Activated naive CD8-positive, alpha-beta T cell treated with anti-CD3 and anti-CD28 coated beads, Interleukin-2, amount 10 ng/mL, durations not matched to agents 7 days and 5 days (primary cell): ENCODE data around the gene WDCP. TPM values are rescaled to one million over a fixed set of nuclear protein-coding genes. Genes with fewer than 3 reads are reported as not detected.
"Not testable (repeated sequence)": the region's sequence is repeated elsewhere in the genome, so short reads cannot be mapped to it uniquely, and the experiment has no call there.

Experiments
- ATAC-seq: fragments of 150-1000 bp; cut with Tn5 transposase; one replicate; pipeline ENCODE4 v1.10.0; 2021; ENCODE audit warnings: low read depth, moderate library complexity
- POLR2A ChIA-PET: fragments of 350-600 bp; sonication (Branson Sonifier 250); formaldehyde crosslinking; loops from one replicate; lab custom pipeline; 2021; ENCODE audit warnings: antibody characterized with exemption; lab: Charles Lee
- DNase-seq: peaks from one replicate; pipeline ENCODE4 v3.0.0; 2021
- H3K27ac Mint-ChIP-seq: one replicate; pipeline ENCODE4 v1.8.0; 2022; ENCODE audit warnings: mild to moderate bottlenecking, mixed read lengths
- H3K27me3 Mint-ChIP-seq: one replicate; pipeline ENCODE4 v1.8.0; 2022; ENCODE audit warnings: mild to moderate bottlenecking, moderate library complexity, mixed read lengths
- H3K36me3 Mint-ChIP-seq: one replicate; pipeline ENCODE4 v1.8.0; 2021; ENCODE audit warnings: mild to moderate bottlenecking, mixed read lengths
- H3K4me1 Mint-ChIP-seq: one replicate; pipeline ENCODE4 v1.8.0; 2021; ENCODE audit warnings: mixed read lengths
- H3K4me3 Mint-ChIP-seq: one replicate; pipeline ENCODE4 v1.8.0; 2022; ENCODE audit warnings: mild to moderate bottlenecking, moderate library complexity, mixed read lengths
- H3K9me3 Mint-ChIP-seq: one replicate; pipeline ENCODE4 v1.8.0; 2021; ENCODE audit warnings: mixed read lengths
- total RNA-seq, 2 experiments: library from RNA; stranded (reverse); gene quantifications; one replicate each; pipeline ENCODE4 v1.2.3, GENCODE V29; 2021

Gene WDCP
- total RNA-seq, 2 experiments from 2014 or later: 15.6 to 19.4 TPM

GRCh38 chr2:24015562-24016375 lies 31.4 kb downstream of the WDCP start:
- no peak for ATAC-seq
- H3K27ac Mint-ChIP-seq: no peak overlapping the region
- no peak overlapping the region for H3K4me3 Mint-ChIP-seq
- POLR2A ChIA-PET: no interaction called here
- no peak for DNase-seq
- H3K4me1 Mint-ChIP-seq: peaks cover 6% of the 10 kb centered on the region
- H3K36me3 Mint-ChIP-seq: no peaks in the 10 kb centered on the region
- H3K9me3 Mint-ChIP-seq: no peaks in the 10 kb centered on the region
- peaks cover 19% of the 10 kb centered on the region for H3K27me3 Mint-ChIP-seq

DNA sequence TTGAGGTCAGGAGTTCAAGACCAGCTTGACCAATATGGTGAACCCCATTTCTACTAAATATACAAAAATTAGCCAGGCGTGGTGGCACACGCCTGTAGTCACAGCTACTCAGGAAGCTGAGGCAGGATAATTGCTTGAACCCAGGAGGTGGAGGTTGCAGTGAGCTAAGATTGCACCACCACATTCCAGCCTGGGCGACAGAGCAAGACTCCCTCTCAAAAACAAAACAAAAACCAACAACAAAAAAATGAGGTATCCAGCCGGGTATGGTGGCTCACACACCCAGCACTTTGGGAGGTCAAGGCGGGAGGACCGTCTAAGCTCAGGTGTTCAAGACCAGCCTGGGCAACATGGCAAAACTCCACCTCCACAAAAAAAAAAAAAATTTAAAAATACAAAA lies 32.3 kb downstream of the WDCP start:
- H3K27ac Mint-ChIP-seq, POLR2A ChIA-PET, DNase-seq, ATAC-seq, H3K4me3 Mint-ChIP-seq, H3K9me3 Mint-ChIP-seq, H3K36me3 Mint-ChIP-seq, H3K4me1 Mint-ChIP-seq: not testable (repeated sequence)
- H3K27me3 Mint-ChIP-seq: peaks cover 21% of the 10 kb centered on the region

DNA sequence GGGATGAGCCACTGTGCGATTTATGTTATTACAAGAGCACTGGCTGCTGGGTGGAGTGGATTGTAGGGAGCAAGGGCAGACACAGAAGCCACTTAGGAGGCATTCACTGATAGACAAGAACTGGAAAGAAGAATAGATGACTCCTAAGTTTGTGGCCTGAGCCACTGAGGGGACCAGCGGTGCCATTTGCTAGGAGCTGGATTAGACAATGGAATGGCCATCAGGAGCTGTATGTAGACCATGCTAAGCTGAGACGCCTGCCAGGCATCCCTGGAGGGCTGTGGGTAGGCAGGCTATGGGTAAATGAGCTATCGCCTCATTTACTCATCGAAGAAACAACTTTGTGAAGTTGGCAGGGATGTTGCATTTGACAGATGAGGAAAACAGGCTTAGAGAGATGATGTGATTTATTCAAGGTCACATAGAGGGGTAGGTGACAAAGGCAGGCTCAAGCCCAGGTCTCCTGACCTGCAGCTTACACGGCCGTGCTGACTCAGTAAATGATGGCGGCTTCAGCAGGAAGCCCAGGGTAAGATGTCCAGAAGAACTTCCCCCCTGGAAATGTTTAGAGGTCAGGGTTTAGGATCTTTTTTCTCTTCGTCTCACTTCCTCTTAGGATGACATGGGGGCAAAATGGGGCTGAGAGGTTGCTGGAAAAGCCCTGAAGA lies 34.5 kb downstream of the WDCP start:
- H3K27ac Mint-ChIP-seq: no peak overlapping the region

GRCh38 chr2:24011250-24012104 lies 35.7 kb downstream of the WDCP start:
- Mint-ChIP-seq H3K9me3 (no peaks in the 10 kb centered on the region), H3K27me3 (peaks cover 38% of the 10 kb centered on the region), H3K27ac (no peak overlapping the region), H3K4me1 (peaks cover 6% of the 10 kb centered on the region), H3K36me3 (no peaks in the 10 kb centered on the region), H3K4me3 (no peak overlapping the region)
- DNase-seq (no peak), ATAC-seq (no peak)
- POLR2A ChIA-PET: no interaction called here

More for the DNA sequence above, 34.5 kb downstream of the WDCP start:
- Mint-ChIP-seq H3K4me3 (no peak overlapping the region), H3K36me3 (no peaks in the 10 kb centered on the region), H3K4me1 (peaks cover 6% of the 10 kb centered on the region), H3K9me3 (no peaks in the 10 kb centered on the region), H3K27me3 (peaks cover 36% of the 10 kb centered on the region)
- ATAC-seq: no peak
- POLR2A ChIA-PET: no interaction called here
- DNase-seq: no peak

DNA sequence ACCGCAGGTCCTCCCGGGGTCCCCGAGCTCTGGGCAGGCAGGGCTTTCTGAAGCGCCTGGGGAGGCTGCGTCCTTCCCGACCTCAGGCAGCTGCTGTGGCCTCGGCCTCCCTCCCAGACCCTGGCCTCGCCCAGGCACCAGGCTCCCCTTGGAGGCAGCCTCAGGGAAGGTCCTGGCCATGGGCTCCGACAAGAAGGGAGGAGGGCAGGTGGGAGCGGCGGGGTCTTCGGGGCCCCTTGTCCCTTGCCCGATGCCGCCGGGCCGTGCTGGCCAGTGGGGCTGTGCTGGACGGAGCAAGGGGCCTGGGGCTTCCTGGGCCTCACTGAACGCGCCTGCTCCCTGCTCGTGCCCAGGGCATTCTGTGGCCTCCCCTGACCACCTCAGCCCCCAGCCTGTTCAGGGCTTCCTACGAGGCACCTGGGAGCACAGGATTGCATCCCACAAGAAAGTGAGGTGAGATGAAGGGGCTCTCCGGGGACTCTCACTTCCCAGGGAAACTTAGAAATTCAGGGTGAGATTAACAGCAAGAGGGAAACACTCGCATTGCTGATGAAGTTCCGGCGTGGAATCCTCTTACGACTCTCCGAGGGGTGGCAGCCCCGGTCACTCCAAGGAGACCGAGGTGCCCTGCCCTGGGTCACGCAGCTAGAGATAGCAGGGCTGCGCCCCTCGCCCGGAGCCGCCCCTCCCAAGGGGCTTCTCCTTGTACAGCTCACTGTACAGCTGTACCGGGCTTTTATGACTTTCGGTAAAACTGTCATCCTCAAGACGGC lies 36.5 kb downstream of the WDCP start:
- POLR2A ChIA-PET: no interaction called here
- DNase-seq (no peak), ATAC-seq (peak; percentile 25)
- H3K27ac Mint-ChIP-seq: no peak overlapping the region
- no peaks in the 10 kb centered on the region for H3K9me3 Mint-ChIP-seq
- peaks cover 38% of the 10 kb centered on the region for H3K27me3 Mint-ChIP-seq
- peaks cover 6% of the 10 kb centered on the region for H3K4me1 Mint-ChIP-seq
- H3K4me3 Mint-ChIP-seq: no peak overlapping the region
- no peaks in the 10 kb centered on the region for H3K36me3 Mint-ChIP-seq

DNA sequence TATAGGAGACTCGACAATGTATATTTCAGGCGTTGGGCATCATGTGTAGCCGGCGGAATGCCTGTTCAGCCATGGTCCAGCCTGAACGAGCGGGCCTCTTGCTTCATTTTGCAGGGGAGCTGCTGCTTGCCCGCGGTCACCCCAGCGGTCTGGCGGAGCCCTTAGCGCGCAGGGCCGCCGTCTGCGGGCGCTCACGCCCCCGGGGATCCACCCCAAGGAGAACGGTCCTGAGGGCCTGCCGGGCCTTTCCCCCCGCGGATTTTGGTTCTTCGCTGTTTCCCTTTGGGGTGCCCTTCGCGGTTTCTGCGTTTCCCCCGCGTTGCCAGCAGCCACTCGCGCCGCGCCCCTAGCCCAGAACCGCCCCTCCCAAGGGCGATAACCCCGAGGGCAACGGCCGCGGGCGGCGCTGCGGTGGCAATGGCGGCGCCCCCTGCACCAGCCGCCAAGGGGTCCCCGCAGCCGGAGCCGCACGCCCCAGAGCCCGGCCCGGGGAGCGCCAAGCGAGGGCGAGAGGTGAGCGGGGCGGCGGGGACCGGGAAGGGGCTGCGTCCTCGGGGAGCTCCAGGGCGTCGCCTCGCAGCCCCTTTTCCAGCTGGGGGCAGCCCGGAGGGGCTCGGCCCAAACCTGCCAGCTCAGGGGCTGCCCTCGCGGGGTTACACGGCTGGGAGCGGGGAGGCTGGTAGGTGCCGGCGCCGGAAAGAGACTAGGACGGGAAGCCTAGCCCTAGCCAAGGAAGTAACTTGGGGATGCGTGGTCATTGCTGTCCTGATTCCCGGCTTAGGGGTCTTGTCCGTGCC lies 37.3 kb downstream of the WDCP start, which contains the start of gene MFSD2B:
MFSD2B (plus strand) TSS at position 406 of the 797 bp plus-strand sequence; CDS start at position 418, 12 bp downstream.
- peaks cover 6% of the 10 kb centered on the region for H3K4me1 Mint-ChIP-seq
- H3K9me3 Mint-ChIP-seq: no peaks in the 10 kb centered on the region
- no peak within 1 kb of the TSS for H3K4me3 Mint-ChIP-seq
- POLR2A ChIA-PET: no interaction called here
- ATAC-seq: peak; percentile 53
- DNase-seq: no peak
- no peak within 1 kb of the TSS for H3K27ac Mint-ChIP-seq
- H3K27me3 Mint-ChIP-seq: peaks cover 38% of the 10 kb centered on the region
- H3K36me3 Mint-ChIP-seq: no peaks in the 10 kb centered on the region

DNA sequence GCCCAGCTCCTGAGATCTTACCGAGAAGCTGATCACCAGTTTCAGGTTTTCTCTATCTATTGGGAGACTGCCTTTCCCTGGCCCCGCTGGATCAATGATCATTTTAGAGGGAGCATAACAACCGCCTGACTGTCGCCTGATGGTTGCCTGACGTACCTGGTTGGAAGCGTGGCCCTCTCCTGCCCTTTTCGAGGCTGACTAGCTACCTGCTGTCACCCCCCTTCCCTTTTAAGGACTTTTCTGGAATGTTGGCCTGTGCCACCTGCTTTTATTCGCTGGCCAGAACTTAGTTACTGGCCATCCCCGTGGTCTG lies 37.9 kb downstream of the WDCP start:
- ATAC-seq: no peak
- POLR2A ChIA-PET: no interaction called here
- H3K4me1 Mint-ChIP-seq: peaks cover 6% of the 10 kb centered on the region
- H3K36me3 Mint-ChIP-seq: no peaks in the 10 kb centered on the region
- H3K27me3 Mint-ChIP-seq: peaks cover 38% of the 10 kb centered on the region
- H3K9me3 Mint-ChIP-seq: no peaks in the 10 kb centered on the region
- no peak overlapping the region for H3K4me3 Mint-ChIP-seq
- no peak overlapping the region for H3K27ac Mint-ChIP-seq
- no peak for DNase-seq

DNA sequence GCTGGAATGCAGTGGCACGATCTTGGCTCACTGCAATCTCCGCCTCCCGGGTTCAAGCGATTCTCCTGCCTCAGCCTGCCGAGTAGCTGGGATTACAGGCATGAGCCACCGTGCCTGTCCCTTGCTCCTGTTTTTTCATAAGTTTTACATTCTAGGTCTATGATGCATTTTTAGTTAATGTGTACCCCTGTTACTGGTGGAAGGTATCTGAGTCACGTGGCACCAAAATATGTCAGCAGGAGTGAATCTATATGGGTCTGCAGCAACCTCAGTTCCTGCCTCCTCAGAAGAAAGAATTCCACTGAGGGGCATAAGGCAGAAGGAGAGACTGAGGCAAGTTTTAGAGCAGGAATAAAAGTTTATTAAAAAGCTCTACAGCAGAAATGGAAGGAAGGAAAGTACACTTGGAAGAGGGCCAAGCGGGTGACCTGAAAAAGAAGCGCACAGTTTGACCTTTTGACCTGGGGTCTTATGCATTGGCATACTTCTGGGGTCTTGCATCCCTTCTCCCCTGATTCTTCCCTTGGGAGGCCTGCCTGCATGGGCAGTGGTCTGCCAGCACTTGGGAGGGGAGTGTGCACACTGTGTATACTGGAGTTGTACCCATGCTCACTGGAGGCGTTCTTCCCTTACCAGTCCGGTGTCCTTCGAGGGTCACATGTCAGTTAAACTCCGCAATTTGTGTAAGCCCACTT lies 38.4 kb downstream of the WDCP start:
- DNase-seq (no peak), ATAC-seq (no peak)
- Mint-ChIP-seq H3K9me3 (no peaks in the 10 kb centered on the region), H3K4me3 (no peak overlapping the region), H3K36me3 (no peaks in the 10 kb centered on the region), H3K27ac (no peak overlapping the region), H3K27me3 (peaks cover 38% of the 10 kb centered on the region), H3K4me1 (peaks cover 6% of the 10 kb centered on the region)
- POLR2A ChIA-PET: interaction anchor here (0.6 kb wide), 1 partner anchor 116 kb away, joined by 3 read pairs; no protein-coding TSS in a partner anchor

- Mint-ChIP-seq H3K27ac (no peak overlapping the region), H3K9me3 (no peaks in the 10 kb centered on the region), H3K4me3 (no peak overlapping the region), H3K36me3 (no peaks in the 10 kb centered on the region), H3K27me3 (peaks cover 36% of the 10 kb centered on the region), H3K4me1 (peaks cover 6% of the 10 kb centered on the region)
- DNase-seq: no peak
- no peak for ATAC-seq
- POLR2A ChIA-PET: no interaction called here
Observed at GRCh38 chr2:24007693-24008092, 39.5 kb downstream of the WDCP start.

GRCh38 chr2:23994567-23994966 lies 52.6 kb downstream of the WDCP start:
- Mint-ChIP-seq H3K4me3 (no peak overlapping the region), H3K4me1 (no peaks in the 10 kb centered on the region), H3K9me3 (no peaks in the 10 kb centered on the region), H3K36me3 (no peaks in the 10 kb centered on the region), H3K27ac (no peak overlapping the region), H3K27me3 (no peaks in the 10 kb centered on the region)
- ATAC-seq: no peak
- POLR2A ChIA-PET: no interaction called here
- no peak for DNase-seq

DNA sequence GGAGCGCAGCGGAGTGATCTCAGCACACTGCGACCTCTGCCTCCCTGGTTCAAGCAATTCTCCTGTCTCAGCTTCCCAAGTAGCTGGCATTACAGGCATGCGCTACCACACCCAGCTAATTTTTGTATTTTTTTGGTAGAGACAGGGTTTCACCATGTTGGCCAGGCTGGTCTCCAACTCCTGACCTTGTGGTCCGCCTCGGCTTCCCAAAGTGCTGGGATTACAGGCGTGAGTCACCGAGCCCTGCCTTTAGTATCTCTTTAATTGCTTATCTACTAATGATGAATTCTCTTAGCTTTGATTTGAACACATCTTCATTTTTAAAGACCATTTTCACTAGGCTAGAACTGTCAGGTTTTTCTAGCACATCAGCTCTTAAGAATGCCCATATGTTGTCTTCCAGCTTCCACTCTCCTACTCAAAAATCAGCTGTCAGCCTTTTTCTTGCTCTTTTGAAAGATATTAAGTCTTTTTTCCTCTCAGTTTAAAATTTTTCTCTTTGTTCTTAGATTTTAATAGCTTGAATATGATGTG lies 53.4 kb downstream of the WDCP start:
- H3K36me3 Mint-ChIP-seq: no peaks in the 10 kb centered on the region
- DNase-seq (no peak), ATAC-seq (no peak)
- H3K4me3 Mint-ChIP-seq: no peak overlapping the region
- H3K9me3 Mint-ChIP-seq: no peaks in the 10 kb centered on the region
- no peaks in the 10 kb centered on the region for H3K27me3 Mint-ChIP-seq
- no peak overlapping the region for H3K27ac Mint-ChIP-seq
- H3K4me1 Mint-ChIP-seq: no peaks in the 10 kb centered on the region
- POLR2A ChIA-PET: no interaction called here

DNA sequence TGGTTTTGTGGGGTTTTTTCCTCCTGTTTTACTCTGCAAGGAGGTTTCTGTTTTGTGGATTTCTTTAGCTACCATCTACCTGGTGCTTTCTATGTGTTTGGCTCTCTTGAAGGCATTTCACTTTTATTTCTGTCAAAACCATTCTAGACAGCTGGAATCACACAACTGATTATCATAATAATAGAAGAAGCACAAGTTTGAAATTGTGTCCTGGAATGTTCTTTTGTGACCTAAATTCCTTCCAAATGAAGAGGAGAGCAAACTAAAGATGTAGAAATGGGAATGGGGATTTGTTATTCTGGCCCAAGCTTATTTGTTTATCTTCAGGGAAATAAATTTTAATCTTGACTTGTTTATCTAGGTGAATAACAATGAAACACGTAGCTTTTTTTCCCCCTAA lies 54.3 kb downstream of the WDCP start:
- H3K27ac Mint-ChIP-seq: no peak overlapping the region
- H3K4me1 Mint-ChIP-seq: no peaks in the 10 kb centered on the region
- H3K9me3 Mint-ChIP-seq: no peaks in the 10 kb centered on the region
- POLR2A ChIA-PET: no interaction called here
- H3K36me3 Mint-ChIP-seq: no peaks in the 10 kb centered on the region
- ATAC-seq (no peak), DNase-seq (no peak)
- H3K27me3 Mint-ChIP-seq: no peaks in the 10 kb centered on the region
- no peak overlapping the region for H3K4me3 Mint-ChIP-seq
